GM12878 (cell line): ENCODE results near the gene CACNA2D3. TPM values are rescaled to one million over a fixed set of nuclear protein-coding genes. Genes with fewer than 3 reads are reported as not detected.

Experiments used
- ATAC-seq: fragments of 200-7000 bp; cut with Tn5 transposase; 3 replicates; pipeline ENCODE4 v1.9.1; 2020; ENCODE audit warnings: mild to moderate bottlenecking, moderate library complexity
- BruUV-seq: library from RNA; stranded (reverse); fragments of 400-500 nt; replicated peaks from 2 replicates; lab custom pipeline; 2021; lab: Mats Ljungman, UMichigan
- CTCF ChIA-PET: fragments of 300-600 bp; sonication (Branson Sonifier 250); formaldehyde crosslinking; extraction: SDS; loops from one replicate; lab custom pipeline; 2021; ENCODE audit warnings: inconsistent platforms; lab: Yijun Ruan, JAX
- POLR2A ChIA-PET: fragments of 350-600 bp; formaldehyde crosslinking; extraction: SDS; loops from one replicate; lab custom pipeline; 2021; ENCODE audit warnings: inconsistent platforms; lab: Charles Lee
- RAD21 ChIA-PET: fragments of 300-600 bp; sonication (Branson Sonifier 250); formaldehyde crosslinking; loops from one replicate; lab custom pipeline; 2023; ENCODE audit warnings: antibody characterized with exemption; ENCODE audit not compliant: unreplicated experiment; lab: Charles Lee
- SMC1A ChIA-PET: fragments of 300-600 bp; sonication (Branson Sonifier 250); formaldehyde crosslinking; loops from one replicate; lab custom pipeline; 2023; ENCODE audit not compliant: unreplicated experiment, uncharacterized antibody; lab: Charles Lee
- DNase-seq: peaks from one replicate; pipeline ENCODE4 v3.0.0-alpha.2; 2011; ENCODE audit warnings: low read depth, low spot score
- FAIRE-seq: peaks from 3 replicates; lab custom pipeline; 2011; peaks lifted over from hg19 to GRCh38; lab: Jason Lieb, UNC
- H2AFZ ChIP-seq: 2 replicates; pipeline ENCODE4 v1.6.0; 2011; ENCODE audit warnings: low read depth, low read length, control low read depth; ENCODE audit not compliant: control insufficient read depth
- H3K27ac ChIP-seq: 2 replicates; pipeline ENCODE4 v1.5.1; 2011; ENCODE audit warnings: control low read depth; ENCODE audit not compliant: control insufficient read depth, insufficient read depth
- H3K27me3 ChIP-seq, 2 experiments: replicated peaks in 1 of 2; 2 replicates each; pipeline versions ENCODE4 v1.6.0 to v1.6.1; 2011; ENCODE audit warnings: low read length in 1 of 2; ENCODE audit not compliant: control insufficient read depth in 2 of 2, insufficient read depth in 2 of 2
- H3K36me3 ChIP-seq, 2 experiments: 2 replicates each; pipeline ENCODE4 v1.5.1; 2011; ENCODE audit warnings: low read length in 1 of 2; ENCODE audit not compliant: control insufficient read depth in 2 of 2, insufficient read depth in 2 of 2
- H3K4me1 ChIP-seq: 2 replicates; pipeline ENCODE4 v1.6.1; 2011; ENCODE audit warnings: mild to moderate bottlenecking, low read length, moderate library complexity, mixed read lengths; ENCODE audit not compliant: control insufficient read depth, insufficient read depth
- H3K4me2 ChIP-seq: 2 replicates; pipeline ENCODE4 v1.6.0; 2011; ENCODE audit warnings: control low read depth; ENCODE audit not compliant: control insufficient read depth, insufficient read depth
- H3K4me3 ChIP-seq: fragments of 200-600 bp; sonication (generic); 2 replicates; pipeline ENCODE4 v1.5.1; 2016
- H3K79me2 ChIP-seq: 2 replicates; pipeline ENCODE4 v1.6.0; 2011; ENCODE audit warnings: low read length; ENCODE audit not compliant: control insufficient read depth, insufficient read depth
- H3K9ac ChIP-seq: 2 replicates; pipeline ENCODE4 v1.8.0; 2011; ENCODE audit warnings: low read length, control low read depth, mixed read lengths; ENCODE audit not compliant: control insufficient read depth, insufficient read depth
- H3K9me3 ChIP-seq: replicated peaks from 3 replicates; pipeline ENCODE4 v1.5.1; 2011; ENCODE audit warnings: mild to moderate bottlenecking, low read length; ENCODE audit not compliant: control insufficient read depth, insufficient read depth
- H4K20me1 ChIP-seq: 2 replicates; pipeline ENCODE4 v1.6.0; 2011; ENCODE audit not compliant: control insufficient read depth, insufficient read depth
- BCL3 ChIP-seq: IDR thresholded peaks from 2 replicates; pipeline ENCODE4 v1.6.1; 2011; ENCODE audit warnings: borderline replicate concordance, low read depth, mild to moderate bottlenecking, moderate library complexity, low read length; ENCODE audit not compliant: insufficient read depth, poor library complexity, severe bottlenecking
- CHD2 ChIP-seq: IDR thresholded peaks from 2 replicates; pipeline ENCODE4 v1.6.1; 2011; ENCODE audit warnings: low read depth, low read length, improper control_type of control experiment, borderline replicate concordance
- CREM ChIP-seq: IDR thresholded peaks from 2 replicates; pipeline ENCODE4 v1.6.1; 2014; ENCODE audit warnings: antibody characterized with exemption, low read depth
- CUX1 ChIP-seq: IDR thresholded peaks from 2 replicates; pipeline ENCODE4 v1.6.1; 2012; ENCODE audit warnings: improper control_type of control experiment, low read depth, low read length; ENCODE audit not compliant: insufficient replicate concordance
- ETV6 ChIP-seq, 2 experiments: fragments of 450-650 bp in 1 of 2; IDR thresholded peaks in 1 of 2; conservative IDR thresholded peaks in 1 of 2; 2 replicates each; pipeline ENCODE4 v1.6.1; 2014; ENCODE audit warnings: antibody characterized with exemption in 1 of 2, borderline replicate concordance in 1 of 2, low read depth in 1 of 2, mild to moderate bottlenecking in 1 of 2, moderate library complexity in 1 of 2
- HDAC2 ChIP-seq: fragments of 200-600 bp; sonication (generic); IDR thresholded peaks from 2 replicates; pipeline ENCODE4 v1.6.1; 2017
- IRF3 ChIP-seq: fragments of 450-650 bp; IDR thresholded peaks from 2 replicates; pipeline ENCODE4 v1.6.1; 2014; ENCODE audit warnings: mild to moderate bottlenecking
- MEF2A ChIP-seq: IDR thresholded peaks from 2 replicates; pipeline ENCODE4 v1.6.1; 2011; ENCODE audit warnings: low read depth, mild to moderate bottlenecking, low read length, moderate library complexity; ENCODE audit not compliant: insufficient read depth
- SMC3 ChIP-seq: IDR thresholded peaks from 2 replicates; pipeline ENCODE4 v1.6.1; 2011; ENCODE audit warnings: low read length, improper control_type of control experiment, borderline replicate concordance
- SREBF2 ChIP-seq: IDR thresholded peaks from 2 replicates; pipeline ENCODE4 v1.6.1; 2012; ENCODE audit warnings: mild to moderate bottlenecking, low read length
- WRNIP1 ChIP-seq: IDR thresholded peaks from 2 replicates; pipeline ENCODE4 v1.6.1; 2011; ENCODE audit warnings: low read depth, low read length, improper control_type of control experiment, borderline replicate concordance
- WGBS: methylation state at CpG from one replicate; pipeline ENCODE4 v1.1.6; 2016; ENCODE audit warnings: low lambda C conversion rate; ENCODE audit not compliant: insufficient replicate concordance, insufficient coverage; ENCODE audit errors: missing lambda C conversion rate; 5-methylcytosine and 5-hydroxymethylcytosine counted together
- in situ Hi-C: fragments of 300-500 bp; cut with MboI; formaldehyde crosslinking; loops from 9 replicates; pipeline ENCODE4 v1.14.3; 2018; ENCODE audit warnings: mixed read lengths
- intact Hi-C: fragments of 100-400 bp; cut with micrococcal nuclease; formaldehyde crosslinking; loops from one replicate; pipeline ENCODE4 v1.14.2; 2022; ENCODE audit not compliant: unreplicated experiment
- polyA plus RNA-seq, 11 experiments: library from polyadenylated mRNA; depleted of rRNA in 4 of 11; unstranded in 6 of 11; stranded (reverse) in 5 of 11; fragments of >200 nt; fragmentation: Nextera tagmentation in 4 of 11; fragmentation: Illumina TruSeq in 1 of 11; extraction: Ambion mirVana in 4 of 11; extraction: Trizol in 1 of 11; gene quantifications; 1 replicate in 1 of 11; 2 replicates in 10 of 11; pipeline versions ENCODE4 v1.2.1 to v1.2.3, GENCODE V29; 2011 to 2016; ENCODE audit warnings: inconsistent platforms in 2 of 11, missing spikeins in 2 of 11, low read depth in 1 of 11
- total RNA-seq, 4 experiments: library from RNA; depleted of rRNA in 3 of 4; stranded (reverse); fragments of >200 nt in 3 of 4; fragmentation: Illumina TruSeq in 1 of 4; extraction: Trizol in 1 of 4; gene quantifications; 2 replicates each; pipeline versions ENCODE4 v1.2.1 to v1.2.3, GENCODE V29; 2013 to 2021

The CACNA2D3 gene
- total and polyA plus RNA-seq, 10 of the 15 experiments (the other 5 are each of a cell fraction or from before 2014, with no cell fraction given): not detected

- TF ChIP-seq CUX1 (no peak), CHD2 (no peak), CREM (no peak)
Observed at GRCh38 chr3:54133196-54133595, 10.8 kb downstream of the CACNA2D3 start (continued).

GRCh38 chr3:54134155-54134554 lies 11.8 kb downstream of the CACNA2D3 start:
- ChIA-PET POLR2A (no interaction called here), CTCF (no interaction called here), RAD21 (no interaction called here), SMC1A (no interaction called here)
- BruUV-seq: no TSS peak
- no peaks in the 10 kb centered on the region for H3K36me3 ChIP-seq
- FAIRE-seq (no peak), ATAC-seq (no peak), DNase-seq (no peak)
- no peaks in the 10 kb centered on the region for H3K79me2 ChIP-seq
- H3K4me1 ChIP-seq: no peaks in the 10 kb centered on the region
- H2AFZ ChIP-seq: no peak overlapping the region
- in situ Hi-C loops (no loop called here), intact Hi-C loops (no loop called here)
- peaks cover 2% of the 10 kb centered on the region in 2 experiments; a peak in 1 of 4 replicates for H3K27me3 ChIP-seq
- no peak overlapping the region for H3K4me3 ChIP-seq
- WGBS: 17% methylated on average over 7 of the region's 8 CpGs
- H3K4me2 ChIP-seq: no peak overlapping the region
- H4K20me1 ChIP-seq: no peaks in the 10 kb centered on the region
- no peak overlapping the region for H3K9ac ChIP-seq
- H3K27ac ChIP-seq: no peak overlapping the region
- H3K9me3 ChIP-seq: no peaks in the 10 kb centered on the region
- TF ChIP-seq HDAC2: no peak
- TF ChIP-seq ETV6 (conservative IDR thresholded peaks at IDR 0.05 in 1 of 2, IDR thresholded peaks at IDR 0.05 in 1 of 2; ENCODE audit: borderline replicate concordance in 1 of 2, low read depth in 1 of 2): no peak
- no peak for TF ChIP-seq SMC3
- no peak for TF ChIP-seq MEF2A
- TF ChIP-seq IRF3: no peak
- TF ChIP-seq WRNIP1: no peak
- TF ChIP-seq BCL3: no peak
- no peak for TF ChIP-seq SREBF2
